Bone marrow (tissue), 2 donors: ENCODE data around the gene DOCK8.

Source experiments
- DNase-seq, 2 donors: peaks; one replicate each; lab custom pipeline; 2025; lab: John Stamatoyannopoulos, UW

The DOCK8 gene

DNA sequence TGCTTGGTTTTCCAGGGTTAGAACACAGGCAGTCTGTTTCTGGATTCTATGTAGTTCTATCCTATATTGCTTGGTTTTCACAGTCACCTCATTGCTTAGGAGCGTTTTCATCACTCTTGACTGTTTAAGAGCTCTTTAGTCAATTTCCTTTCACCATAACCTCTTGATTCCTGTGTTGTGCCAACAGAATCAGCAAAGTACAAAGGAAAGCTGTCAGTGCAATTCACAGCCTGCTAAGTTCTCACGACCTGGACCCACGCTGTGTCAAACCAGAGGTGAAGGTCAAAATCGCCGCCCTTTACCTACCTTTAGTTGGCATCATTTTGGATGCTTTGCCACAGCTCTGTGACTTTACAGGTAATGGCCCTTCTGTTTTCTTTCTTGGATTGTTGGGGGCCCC lies 199.9 kb downstream of the DOCK8 start:
- DNase-seq = no peak

DNA sequence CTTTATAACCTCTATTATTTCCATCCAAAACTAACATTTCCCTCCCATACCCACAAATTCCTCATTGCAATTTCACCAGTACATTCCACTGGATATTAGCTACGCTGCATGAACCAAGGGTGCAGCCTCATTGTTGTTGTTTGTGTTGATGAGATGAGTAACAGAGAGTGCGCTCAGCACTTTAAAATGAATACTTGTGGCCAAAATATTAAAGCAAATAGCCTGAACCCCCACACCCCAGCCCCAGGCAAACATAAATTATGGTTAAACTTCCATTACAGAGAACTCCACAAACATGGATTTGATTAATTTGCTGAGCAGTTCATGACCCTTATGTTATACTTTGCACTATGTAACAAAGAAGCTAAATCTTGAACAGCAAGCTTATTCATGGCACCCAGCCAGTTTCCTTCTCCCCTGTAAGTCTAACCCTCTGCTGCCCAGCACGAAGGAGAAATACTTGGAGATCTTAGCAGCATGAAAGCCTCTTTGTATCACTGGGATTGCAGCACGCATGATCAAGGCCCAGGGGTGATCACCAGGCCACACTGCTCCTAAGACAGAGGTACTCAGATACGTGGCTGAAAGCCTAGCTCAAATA lies 205.0 kb downstream of the DOCK8 start:
- no peak for DNase-seq

DNA sequence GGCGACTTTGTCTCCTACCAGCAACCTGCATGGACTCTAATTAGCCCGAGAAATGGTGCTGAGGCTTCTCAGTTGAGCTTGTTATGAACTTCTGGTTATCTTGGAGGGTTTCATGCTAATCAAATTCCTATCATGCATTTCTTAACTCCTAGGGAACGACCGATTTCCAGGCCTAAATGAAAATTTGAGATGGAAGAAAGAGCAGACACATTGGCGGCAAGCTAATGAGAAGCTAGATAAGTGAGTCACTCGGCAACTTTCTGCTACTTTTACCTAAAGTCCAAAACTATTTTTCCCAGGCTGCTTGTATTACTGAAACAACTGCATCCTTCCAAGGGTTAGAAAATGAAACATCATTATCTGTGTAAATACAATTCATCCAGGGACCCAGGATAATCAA lies 207.2 kb downstream of the DOCK8 start:
- DNase-seq = no peak

DNA sequence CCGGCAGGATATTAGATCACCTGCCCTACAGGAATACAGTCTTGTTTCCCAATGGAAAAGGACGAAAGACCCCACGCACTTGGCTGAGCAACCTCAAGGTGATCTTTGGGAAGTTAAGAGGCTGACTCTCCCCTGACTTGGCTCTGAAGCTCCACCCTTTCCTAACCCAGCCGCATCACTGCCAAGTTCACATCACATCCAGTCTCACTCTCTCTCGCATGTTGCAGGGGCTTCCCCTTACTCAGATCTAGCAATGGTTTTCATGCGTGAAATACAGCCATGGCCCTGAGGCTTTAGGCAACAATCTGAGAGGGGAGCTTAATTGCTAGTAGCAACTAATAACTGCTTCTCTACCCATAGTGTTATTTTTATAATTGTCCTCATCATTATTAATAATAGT lies 211.6 kb downstream of the DOCK8 start:
- no peak for DNase-seq

DNA sequence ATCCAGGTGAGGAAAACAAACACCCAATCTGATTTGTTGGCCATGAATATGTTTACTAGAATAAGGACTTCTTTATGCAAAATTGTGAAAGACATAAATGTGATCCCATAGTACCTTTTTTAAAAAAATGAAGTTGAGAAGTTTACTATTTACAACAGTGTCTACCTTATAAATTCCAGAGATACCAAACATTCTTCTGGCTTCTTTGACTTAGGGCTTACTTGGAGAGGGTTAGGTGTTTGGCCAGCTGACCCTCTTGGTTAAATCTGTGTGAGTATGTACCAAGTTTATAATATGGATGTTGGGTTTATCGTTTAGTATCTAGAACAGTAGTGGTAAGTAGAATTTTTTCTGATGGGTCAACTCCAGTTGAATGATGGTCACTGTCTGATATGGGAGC lies 212.3 kb downstream of the DOCK8 start:
- no peak for DNase-seq

DNA sequence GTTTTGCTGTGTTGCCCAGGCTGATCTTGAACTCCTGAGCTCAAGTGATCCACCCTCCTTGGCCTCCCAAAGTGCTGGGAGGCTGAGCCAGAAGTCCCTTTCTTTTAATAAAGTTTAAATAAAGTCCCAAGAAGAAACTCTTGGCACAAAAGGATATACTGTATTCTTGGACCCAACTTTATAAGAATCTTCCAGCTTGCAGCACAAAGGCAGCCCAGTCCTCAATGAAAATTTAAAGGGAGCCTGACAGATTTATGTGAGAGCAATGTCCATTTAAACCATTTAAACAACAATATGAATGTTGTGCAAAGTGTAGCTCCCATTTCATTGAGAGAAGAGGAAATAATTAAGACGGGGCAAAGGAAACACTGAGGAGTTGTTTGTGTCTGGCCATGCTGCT lies 217.0 kb downstream of the DOCK8 start:
- no peak for DNase-seq

DNA sequence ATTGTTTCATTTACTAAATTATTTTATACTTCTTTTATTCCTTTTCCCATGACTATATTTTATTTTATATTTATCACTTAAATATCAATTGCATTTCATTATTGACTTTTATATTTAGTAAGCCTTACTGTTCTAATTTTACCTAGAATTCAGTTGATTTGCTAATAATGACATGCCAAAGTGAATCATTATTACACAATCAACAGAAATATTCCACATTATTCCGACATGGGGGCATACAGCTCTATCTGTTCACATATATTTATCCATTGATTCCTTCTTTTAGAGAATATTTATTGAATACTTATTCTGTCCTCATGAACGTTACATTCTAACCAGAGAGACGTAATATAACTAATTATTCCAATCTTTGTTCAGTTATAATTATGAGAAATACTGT lies 221.8 kb downstream of the DOCK8 start:
- DNase-seq = no peak

DNA sequence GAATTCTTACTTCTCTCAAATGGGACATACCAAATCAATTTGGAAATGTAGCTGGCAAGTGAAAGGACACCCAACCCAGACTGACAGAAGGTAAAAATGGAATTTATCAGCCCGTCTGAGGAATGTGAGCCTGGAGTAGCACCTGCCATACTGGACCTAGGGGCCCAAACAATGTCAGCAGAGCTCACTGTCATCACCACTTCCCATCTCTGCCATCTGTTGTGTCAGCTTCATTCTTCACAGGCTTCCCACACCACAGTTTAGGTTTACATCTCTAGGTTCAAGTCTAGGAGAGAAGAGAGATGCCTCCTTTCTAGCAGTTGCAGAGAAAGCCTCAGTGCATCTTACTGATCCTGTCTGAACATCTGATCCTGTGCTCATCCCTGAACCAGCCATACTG lies 222.4 kb downstream of the DOCK8 start:
- no peak for DNase-seq

DNA sequence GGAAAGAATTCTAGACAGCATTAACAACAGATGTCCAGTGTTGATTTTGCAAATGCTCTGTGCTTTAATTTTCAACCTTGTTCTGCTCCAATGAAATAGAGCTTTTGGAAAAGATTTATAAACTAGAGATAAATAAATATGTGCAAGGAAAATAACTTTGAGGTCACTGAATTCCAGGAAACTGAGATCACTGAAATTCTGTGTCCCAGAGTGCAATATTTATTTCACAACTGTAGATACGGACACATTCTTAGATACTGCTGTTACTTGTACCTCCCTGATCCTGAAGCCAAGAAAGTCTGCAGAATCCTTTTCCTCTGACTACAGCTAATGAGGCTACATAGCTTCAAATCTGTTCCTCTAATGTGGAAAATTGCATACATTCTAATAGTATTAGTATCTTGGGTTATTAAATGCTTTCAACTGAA lies 222.9 kb downstream of the DOCK8 start:
- DNase-seq = no peak

DNA sequence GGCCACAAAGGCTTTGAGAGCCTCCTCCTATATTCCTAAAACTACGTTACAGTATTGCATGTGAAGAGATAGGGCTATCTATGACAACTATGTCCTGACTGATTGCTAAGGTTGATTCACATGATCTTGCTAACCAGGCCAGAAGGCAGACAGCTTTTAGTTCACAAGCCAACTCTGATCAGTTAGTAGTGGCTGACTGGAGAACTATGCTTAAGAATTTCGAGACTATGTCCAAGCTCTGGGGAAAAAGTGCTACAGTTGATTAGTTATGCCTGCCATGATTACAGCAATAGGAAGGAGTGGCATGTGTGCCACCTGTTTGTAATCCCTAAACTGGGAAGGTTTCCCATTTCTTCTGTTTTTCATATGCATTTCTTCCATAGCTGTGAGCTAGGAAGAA lies 223.4 kb downstream of the DOCK8 start:
- DNase-seq = no peak

DNA sequence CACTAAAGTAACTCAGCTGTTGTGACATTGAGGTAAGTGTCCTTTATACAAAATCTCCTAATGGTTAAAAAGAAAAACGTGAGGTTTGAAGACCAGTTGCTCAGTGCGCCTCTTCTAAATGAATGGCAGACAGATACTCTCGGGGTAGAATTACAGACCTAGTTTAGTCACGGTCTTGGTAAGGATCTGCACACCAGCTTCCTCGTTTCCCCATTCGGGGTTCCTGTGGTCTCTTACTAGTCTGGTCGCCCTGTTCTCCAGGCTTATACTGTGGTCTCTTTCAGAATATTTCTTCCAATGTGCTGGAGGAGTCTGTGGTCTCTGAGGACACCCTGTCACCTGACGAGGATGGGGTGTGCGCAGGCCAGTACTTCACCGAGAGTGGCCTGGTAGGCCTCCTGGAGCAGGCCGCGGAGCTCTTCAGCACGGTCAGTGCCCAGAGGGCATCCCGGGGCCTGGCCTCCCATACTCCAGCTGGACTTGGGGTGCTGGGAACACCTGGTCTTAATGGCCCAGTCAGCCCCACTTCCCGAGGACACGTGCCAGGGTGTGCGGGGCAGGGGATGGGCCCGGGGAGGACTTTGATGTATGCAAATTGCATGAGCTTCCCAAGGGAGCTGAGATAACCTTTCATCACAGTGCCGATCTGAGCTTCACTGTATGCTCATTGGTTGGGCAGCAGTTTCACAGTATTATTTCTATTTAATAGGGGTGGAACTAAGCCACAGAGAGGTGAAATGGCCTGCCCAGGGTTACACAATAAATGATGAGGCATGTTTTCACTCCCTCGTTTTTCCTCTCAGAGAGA lies 224.5 kb downstream of the DOCK8 start:
- DNase-seq = no peak

DNA sequence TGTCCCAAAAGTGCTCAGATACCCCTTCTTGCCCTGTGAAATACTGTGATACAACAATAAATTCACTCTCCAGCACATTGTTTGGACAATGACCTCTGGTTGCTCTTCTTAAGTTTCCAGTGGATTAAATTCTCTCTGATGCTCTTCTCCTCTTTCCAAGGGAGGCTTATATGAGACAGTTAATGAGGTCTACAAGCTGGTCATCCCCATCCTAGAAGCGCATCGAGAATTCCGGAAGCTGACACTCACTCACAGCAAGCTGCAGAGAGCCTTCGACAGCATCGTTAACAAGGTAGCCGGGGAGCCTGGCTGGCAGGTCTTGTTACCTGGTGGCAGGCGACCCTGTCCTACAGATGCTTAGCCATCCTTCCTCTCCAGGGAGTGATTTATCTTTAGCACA lies 226.5 kb downstream of the DOCK8 start:
- no peak for DNase-seq

DNA sequence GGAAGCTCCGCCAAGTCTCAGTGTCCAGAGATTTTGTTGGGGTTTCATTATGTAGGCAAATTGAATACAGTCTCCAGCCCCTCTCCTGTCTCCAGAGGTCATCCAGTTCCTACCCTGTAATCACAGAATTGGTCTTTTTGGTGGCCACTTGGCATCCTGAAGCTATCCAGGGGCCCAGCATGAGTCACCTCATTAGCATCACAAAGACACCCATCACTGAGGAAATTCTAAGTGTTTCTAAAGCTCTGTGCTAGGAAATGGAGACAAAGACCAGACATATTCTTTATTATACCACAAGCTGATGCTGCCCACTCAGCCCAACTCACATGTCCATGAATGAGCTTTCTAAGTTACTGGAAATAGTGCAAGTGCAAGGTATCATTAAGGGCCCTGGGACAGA lies 229.9 kb downstream of the DOCK8 start:
- DNase-seq = no peak

DNA sequence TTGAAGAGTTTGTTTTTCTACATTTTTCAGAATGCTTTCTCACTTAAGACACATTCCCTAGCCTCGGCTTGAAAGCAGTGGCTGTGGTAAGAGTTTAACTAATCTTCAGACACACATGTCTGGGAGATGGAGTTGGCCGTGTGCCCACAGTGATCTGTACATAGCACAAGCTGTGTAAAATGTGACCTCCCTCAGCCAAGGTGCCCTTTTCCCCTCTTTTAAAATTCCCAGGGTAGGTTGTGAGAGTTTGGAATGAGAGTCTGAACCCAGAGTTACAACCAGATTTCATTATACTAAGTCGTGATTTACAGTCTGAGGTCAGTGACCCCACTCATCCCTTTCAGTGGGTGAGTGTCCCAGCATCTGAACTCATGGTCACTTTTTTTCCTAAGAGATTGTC lies 230.4 kb downstream of the DOCK8 start:
- DNase-seq = no peak

DNA sequence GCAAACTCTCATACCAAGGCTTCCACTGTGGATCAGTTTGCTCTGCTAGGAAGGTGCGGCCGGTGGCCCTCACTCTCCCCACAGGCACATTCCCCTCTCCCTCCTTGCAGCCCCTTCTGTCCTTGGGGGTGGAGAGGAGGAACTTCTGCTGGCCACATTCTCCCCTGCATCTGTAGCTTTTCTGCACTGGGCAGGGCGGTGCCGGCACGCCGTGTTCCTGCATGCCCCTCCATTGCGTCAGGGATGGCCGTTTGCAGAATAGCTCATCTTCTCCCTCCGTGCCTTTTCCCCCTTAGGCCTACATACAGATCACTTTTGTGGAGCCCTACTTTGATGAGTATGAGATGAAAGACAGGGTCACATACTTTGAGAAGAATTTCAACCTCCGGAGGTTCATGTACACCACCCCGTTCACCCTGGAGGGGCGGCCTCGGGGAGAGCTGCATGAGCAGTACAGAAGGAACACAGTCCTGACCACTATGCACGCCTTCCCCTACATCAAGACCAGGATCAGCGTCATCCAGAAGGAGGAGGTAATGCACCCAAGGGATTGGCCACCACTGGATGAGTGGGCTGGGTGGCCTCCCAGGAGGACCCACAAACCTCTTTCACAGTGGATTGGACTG lies 231.5 kb downstream of the DOCK8 start:
- no peak for DNase-seq

DNA sequence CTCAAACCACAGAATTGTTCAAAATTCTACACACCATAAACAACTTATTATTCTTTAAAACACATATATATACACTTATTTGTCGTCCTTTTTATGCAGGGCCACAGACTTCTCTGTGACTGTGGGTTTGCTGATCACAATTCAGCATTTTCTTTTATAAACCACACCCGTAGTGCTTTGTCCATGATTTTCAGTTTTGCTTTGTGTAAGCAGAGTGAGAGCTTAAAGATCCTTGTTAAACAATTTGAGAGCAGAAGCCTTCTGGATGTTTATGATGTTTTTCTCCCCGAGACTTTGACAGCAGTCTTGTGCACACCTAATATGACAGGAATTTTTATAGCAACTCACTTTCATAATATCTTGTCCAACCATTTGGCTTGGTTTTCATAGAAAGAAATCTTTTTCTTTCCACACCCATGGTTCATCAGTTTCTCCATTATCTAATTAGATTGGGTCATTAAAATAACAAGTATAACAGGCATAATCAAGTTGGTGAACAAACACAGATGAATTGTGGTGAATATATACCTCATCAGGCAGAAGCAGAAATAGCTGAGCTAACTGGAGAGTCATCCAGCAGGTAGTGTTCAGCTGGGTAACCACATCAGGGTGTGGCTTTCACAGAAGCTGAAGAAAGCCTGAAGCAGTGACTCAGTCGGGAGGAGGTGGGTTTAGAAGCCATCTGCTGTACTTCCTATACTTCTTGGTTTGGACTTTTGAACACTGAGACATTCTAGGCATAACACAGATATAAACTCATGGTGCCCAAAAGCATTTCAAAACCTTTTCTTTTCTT lies 232.8 kb downstream of the DOCK8 start:
- peak in 1 of 2 donors; percentile 4 for DNase-seq

DNA sequence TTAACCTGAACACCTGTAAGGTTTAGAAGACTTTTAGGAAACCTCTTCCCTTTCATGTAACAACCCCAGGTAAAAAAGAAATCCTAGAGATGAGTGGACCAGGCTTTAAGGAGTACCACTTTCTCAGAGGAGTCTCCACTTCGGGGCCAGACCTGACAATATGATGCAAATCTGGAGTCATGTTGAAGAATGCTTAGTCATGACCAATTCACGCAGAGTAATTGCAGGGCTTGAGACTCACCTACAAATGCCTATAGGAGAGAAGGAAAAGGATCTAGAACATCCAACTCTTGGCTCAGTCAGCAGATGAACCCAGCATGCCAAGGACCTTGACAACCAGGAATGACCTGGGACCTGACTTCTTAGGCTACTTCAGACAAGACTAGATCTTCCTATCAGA lies 235.4 kb downstream of the DOCK8 start:
- DNase-seq = no peak

DNA sequence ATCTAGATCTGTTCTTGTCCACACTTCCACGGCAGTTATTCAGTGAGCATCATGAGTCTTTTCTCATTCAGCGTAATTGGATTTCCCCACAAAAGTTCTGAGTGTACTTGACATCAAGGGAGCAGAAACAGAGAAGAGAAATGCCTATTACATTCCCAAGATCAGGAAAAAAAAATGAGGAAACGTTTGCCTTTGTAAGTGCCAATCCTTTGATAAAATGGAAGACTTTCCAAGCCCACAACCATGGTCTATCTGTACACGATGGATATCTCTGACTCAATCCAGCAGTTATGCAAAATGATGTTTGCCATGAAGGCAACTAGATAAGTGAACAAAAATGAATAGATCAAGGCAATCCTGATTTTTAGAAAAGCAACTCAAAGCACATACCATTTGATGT lies 235.9 kb downstream of the DOCK8 start:
- no peak for DNase-seq

DNA sequence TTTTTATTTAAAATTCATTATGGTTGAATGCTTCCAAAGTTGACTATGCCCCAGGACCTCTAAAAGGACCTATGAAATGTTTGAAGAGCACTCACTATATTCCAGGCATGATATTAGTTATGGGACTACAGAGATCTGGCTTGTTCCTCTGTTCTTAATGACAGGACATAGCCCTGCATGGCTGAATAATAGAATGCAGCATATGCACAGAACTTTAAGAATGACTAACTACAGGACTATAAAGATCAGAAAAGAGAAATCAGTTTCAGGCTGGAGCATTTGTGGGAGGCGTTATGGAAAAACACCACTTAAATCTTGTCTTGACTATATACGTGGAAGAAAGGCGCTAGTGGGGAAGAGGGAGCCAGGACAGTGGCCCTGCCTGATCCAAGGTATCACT lies 239.2 kb downstream of the DOCK8 start:
- DNase-seq = no peak

DNA sequence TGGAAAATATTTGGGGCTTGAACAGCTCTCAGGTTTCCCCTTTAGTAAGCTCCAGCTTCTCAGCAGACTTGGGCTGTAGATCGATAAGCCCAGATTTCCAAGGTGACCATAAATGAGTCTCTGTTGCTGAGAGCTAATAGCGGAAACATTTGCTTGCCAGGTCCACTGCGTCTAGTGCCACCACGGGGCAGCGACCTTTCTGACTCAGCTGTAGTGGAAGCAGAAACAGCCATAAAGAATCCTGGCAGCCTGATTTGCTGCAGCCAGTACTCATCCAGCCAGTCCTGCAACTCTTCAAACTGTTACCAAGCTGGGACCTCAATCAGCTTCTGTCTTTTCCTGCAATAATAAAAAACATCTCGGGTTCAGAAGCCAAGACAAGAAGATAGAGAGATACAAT lies 241.7 kb downstream of the DOCK8 start:
- no peak for DNase-seq

DNA sequence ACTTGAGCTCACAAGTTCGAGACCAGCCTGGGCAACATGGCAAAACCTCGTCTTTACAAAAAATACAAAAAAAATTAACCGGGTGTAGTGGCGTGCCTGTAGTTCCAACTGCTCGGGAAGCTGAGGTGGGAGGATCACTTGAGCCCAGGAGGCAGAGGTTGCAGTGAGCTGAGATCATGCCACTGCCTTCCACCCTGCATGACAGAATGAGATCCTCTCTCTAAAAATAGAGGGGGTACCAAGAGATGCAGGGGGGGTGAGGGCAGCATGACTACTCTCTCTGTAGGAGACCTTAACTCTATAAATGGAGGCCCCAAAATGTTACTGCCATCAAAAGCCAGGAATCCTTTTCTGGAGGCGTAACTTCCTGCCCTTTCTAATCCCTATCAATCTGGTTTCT lies 243.9 kb downstream of the DOCK8 start:
- no peak for DNase-seq
